ENCODE data around the gene HHAT.

The HHAT gene

DNA sequence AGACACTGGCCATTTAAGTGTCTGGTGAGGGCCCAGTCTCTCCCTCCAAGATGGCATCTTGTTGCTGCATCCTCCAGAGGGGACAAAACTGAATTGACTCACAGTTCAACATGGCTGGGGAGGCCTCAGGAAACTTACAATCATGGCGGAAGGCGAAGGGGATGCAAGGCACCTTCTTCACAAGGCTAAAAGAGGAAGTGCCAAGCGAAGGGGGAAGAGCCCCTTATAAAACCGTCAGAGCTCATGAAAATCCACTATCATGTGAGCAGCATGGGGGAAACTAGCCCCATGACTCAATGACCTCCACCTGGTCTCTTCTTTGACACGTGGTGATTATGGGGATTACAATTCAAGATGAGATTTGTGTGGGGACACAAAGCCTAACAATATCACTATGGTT lies 280.1 kb downstream of the HHAT start:
- TF ChIP-seq GATA1 (IDR thresholded peaks at IDR 0.05; ENCODE audit: low read depth, low read length): no peak
- no peak for TF ChIP-seq POLR2A (IDR thresholded peaks at IDR 0.05; ENCODE audit: low read length)
- no peak for DNase-seq

DNA sequence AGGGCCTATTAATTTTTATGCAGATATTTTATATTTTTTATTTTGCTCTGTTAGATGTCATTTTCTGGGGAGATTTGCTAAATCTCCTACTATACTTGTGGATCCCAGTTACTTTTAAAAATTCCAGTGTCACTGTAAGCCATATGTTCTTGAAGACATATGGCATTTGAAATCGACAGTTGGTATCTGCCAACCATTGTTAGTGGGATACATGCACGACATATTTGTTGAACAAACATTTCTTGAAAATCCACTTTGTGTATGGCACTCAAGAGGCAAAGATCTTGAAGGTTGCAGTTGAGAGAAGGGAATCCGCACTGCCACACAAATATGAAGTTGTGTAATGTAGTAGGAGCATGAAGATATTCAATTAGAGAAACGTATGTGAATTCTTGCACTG lies 287.7 kb downstream of the HHAT start:
- DNase-seq: no peak
- TF ChIP-seq POLR2A (IDR thresholded peaks at IDR 0.05; ENCODE audit: low read length) (no peak), GATA1 (IDR thresholded peaks at IDR 0.05; ENCODE audit: low read depth, low read length) (no peak)

DNA sequence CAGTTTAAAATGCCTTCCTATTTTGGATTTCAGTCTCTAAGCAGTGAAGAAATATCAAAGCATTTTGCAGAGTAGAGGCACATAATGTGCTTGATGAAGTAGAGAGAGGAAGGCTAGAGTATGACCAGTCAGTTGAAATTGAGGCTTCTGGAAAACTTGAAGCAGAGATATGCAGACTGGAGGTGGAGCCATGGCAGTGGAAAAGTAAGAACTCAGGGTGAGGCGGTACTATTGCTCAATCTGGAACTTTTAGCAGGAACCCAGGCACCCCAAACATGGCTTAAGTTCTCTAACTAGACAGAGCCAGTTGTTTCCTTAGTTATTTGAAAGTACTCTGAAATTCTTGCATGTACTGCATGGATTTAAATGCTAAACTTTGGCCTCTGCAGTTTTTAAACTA lies 288.6 kb downstream of the HHAT start:
- DNase-seq: no peak
- TF ChIP-seq POLR2A (IDR thresholded peaks at IDR 0.05; ENCODE audit: low read length) (no peak), GATA1 (IDR thresholded peaks at IDR 0.05; ENCODE audit: low read depth, low read length) (no peak)

DNA sequence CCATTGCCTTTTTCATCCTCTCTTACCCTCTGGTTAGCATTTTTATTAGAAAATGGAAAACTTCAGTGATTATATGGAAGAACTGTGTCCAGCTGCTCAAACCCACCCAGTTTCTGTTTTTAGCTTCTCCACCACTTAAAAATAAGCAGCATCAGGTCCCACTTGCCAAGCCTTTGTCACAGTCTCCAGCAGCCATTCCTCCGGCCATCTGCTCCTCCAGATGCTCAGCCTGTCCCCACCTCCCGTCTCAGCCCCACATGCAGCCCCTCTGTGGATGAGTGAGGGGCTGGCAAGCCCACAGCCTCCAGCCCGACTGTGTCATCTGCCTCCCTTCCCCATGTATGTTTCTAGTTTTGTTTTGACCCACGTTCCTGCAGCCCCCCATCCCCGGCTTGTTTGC lies 289.7 kb downstream of the HHAT start:
- TF ChIP-seq GATA1 (IDR thresholded peaks at IDR 0.05; ENCODE audit: low read depth, low read length) (no peak), POLR2A (IDR thresholded peaks at IDR 0.05; ENCODE audit: low read length) (no peak)
- no peak for DNase-seq

DNA sequence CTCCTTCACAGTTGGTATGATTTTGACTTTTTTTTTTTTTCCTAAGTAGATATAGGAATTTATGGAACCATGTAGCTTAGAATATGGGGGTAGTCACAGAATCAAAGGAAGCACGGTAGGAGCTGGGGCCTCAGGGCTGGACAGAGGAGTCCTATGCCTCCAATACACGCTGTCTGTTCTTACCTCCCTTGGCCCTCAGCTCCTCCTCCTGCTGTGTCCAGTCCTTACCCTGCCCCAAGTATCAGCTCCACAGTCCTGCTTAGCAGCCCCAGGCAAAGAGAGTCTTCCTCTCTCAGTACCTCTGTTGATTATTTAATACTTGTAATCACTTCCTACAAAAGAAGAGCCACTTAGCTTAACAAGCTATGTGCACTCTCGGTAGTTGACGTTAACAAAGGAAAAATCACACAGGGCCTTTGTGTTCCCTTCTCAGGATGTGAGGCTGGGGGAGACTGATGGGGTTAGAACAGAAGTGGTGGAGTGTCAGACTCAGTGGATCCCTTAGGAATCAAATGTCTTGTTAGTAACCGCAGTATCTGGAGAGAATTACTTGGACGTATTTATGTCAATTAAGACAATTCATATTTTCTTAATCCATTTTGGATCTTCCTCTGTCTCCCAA lies 292.3 kb downstream of the HHAT start:
- TF ChIP-seq POLR2A (IDR thresholded peaks at IDR 0.05; ENCODE audit: low read length) (no peak), GATA1 (IDR thresholded peaks at IDR 0.05; ENCODE audit: low read depth, low read length) (no peak)

DNA sequence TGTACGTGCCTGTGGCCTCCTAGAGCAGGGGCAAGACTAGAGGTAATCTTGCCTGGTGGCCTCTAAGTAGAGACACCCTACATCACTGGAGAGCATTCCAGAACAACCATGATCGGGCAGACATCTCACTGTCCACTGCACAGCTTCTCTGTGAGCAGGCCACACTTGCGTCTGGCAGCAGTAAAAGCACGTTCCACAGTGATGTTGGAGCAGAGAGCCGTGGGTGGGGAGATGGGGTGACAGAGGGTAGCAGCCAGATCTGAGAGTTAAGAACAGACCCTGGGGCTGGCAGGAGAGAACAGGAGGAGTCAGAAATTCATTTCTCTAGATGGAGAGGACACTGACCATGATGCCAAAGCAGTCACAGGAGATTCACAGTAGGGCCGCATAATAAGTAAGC lies 293.0 kb downstream of the HHAT start:
- TF ChIP-seq GATA1 (IDR thresholded peaks at IDR 0.05; ENCODE audit: low read depth, low read length) (no peak), POLR2A (IDR thresholded peaks at IDR 0.05; ENCODE audit: low read length) (no peak)

More for the DNA sequence above, 292.3 kb downstream of the HHAT start:
- no peak for DNase-seq

DNA sequence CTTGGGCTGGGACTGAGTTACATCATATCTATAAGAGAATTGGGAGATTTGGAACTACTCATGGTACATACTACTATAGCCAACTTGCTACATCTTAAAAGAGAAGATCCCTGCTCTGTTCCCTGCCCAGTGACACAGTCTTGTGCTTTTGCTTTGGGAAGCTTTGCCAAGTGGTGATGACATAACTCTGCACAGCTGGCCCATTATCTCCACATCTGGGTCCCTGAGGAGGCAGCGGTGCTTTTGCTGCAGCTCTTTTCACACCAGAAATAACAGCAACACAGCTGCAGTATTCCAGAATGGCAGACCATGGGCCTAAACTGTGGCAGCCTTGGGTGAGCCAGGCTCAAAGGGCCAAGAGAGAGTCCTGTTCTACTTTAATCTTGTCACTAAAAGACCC lies 296.0 kb downstream of the HHAT start:
- TF ChIP-seq GATA1 (IDR thresholded peaks at IDR 0.05; ENCODE audit: low read depth, low read length): no peak
- TF ChIP-seq POLR2A (IDR thresholded peaks at IDR 0.05; ENCODE audit: low read length): no peak
- DNase-seq: no peak

More for the DNA sequence above, 293.0 kb downstream of the HHAT start:
- DNase-seq: no peak

DNA sequence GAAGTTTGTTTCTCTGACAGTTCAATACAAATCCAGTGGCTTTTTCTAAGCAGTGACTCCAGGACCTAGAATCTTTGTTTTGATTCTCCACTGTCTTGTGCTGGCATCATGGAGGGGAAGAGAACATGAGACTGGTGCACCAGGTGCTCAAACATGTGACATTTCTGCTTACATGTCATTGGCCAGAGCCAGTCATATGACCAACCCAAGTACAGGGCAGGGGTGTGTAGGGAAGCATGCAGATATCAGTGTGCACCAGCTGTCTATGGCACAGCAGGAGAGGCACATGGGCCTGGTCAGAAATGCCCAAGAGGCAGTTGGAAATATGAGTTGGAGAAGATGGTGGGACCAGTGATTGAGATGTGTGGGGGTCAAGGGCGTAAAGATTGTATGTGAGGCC lies 297.0 kb downstream of the HHAT start:
- DNase-seq: no peak
- no peak for TF ChIP-seq POLR2A (IDR thresholded peaks at IDR 0.05; ENCODE audit: low read length)
- no peak for TF ChIP-seq GATA1 (IDR thresholded peaks at IDR 0.05; ENCODE audit: low read depth, low read length)

DNA sequence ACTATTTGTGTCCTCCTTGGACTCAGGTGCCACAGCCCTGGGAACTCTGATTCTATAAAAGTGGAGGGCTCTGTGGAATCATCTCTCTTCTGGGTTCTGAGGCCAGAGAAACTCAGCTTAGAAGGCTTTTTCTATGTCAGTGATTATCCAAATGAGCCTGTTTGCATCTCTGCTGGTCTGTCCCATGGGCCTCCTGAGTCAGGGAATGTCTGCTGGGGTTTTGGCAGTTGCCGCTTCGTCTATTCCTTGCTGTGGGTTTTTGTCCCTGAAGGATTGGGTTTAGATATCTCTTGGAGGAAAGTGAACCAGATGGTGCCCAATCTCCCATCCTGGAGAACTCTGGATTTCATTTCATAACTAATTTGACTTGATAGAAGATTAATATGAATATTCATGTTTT lies 297.6 kb downstream of the HHAT start:
- TF ChIP-seq GATA1 (IDR thresholded peaks at IDR 0.05; ENCODE audit: low read depth, low read length) (no peak), POLR2A (IDR thresholded peaks at IDR 0.05; ENCODE audit: low read length) (no peak)
- DNase-seq: no peak

DNA sequence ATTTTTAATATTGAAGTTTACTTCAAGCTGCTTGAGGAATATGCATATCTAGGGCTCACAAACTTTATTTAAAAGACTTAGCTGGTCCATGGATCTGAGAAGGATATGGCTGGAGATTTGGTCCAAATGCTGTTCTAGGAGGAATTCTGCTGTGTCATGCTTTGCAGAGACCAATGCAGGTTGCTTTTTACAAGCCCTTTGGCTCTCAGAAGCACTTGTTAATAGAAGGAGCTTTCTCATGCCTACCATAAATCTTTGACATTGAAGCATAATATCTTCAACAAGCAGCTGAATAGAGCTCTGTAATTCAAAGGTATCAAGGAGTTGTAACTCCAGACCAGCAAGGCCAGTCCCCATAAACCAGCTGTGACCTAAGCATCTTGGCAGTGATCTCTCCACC lies 299.1 kb downstream of the HHAT start:
- TF ChIP-seq POLR2A (IDR thresholded peaks at IDR 0.05; ENCODE audit: low read length): no peak
- TF ChIP-seq GATA1 (IDR thresholded peaks at IDR 0.05; ENCODE audit: low read depth, low read length): no peak
- DNase-seq: no peak

DNA sequence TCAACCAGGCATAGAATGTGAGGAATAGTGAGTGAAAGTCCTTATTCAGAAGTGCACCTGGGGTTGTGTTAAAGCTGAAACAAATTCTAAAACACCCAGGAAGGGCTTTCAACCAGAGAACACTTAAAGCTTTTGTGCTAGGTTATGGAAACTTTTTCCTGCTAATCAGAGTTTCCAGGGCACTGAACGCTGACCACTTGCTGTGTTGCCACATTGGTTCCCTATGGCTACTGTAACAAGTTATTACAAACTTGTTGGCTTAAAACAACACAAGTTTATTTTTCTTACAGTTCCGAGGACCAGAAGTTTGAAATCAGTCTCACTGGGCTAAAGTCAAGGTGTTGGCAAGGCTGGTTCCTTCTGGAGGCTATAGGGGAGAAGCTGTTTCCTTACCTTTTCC lies 300.6 kb downstream of the HHAT start:
- no peak for DNase-seq
- no peak for TF ChIP-seq GATA1 (IDR thresholded peaks at IDR 0.05; ENCODE audit: low read depth, low read length)
- TF ChIP-seq POLR2A (IDR thresholded peaks at IDR 0.05; ENCODE audit: low read length): no peak

DNA sequence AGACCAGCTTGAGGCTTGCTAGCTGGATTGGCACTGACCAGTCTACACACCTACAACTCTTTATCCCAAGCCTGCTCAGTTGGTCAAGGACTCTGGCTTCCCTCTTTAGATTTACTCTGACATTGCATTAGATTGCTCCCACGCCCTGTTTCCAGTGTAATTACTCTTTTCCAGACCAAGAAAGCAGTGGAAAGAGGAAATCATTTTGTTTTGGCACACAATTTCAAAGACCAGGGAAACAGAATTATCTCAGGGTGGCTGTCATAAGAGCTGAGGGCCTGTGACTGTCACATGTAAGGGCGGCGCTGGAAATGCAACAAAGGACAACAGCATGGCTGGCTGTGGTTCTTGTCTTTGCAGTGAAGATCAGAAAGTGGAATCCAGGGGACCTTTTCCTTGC lies 302.7 kb downstream of the HHAT start:
- DNase-seq: no peak
- TF ChIP-seq GATA1 (IDR thresholded peaks at IDR 0.05; ENCODE audit: low read depth, low read length) (no peak), POLR2A (IDR thresholded peaks at IDR 0.05; ENCODE audit: low read length) (no peak)

DNA sequence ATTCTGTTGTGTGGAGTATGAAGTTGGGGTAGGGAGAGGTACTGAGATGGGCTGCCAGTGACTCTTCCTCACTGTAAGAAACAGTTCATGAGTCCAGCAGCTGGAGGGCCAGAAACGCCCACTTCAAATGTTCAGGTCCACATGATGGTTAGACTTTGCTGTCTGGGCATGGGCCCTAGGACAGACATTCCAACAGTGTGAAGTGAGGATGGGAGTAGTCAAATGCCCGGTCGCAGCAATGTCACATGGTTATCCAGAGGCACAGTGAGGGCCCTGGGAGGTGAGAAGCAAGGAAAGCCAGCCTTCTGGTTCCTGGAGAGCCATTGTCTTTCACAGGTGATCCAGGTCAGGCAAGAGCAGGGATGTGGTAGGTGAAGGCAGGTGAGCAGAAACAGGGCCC lies 304.4 kb downstream of the HHAT start:
- DNase-seq: no peak
- TF ChIP-seq POLR2A (IDR thresholded peaks at IDR 0.05; ENCODE audit: low read length) (no peak), GATA1 (IDR thresholded peaks at IDR 0.05; ENCODE audit: low read depth, low read length) (no peak)

DNA sequence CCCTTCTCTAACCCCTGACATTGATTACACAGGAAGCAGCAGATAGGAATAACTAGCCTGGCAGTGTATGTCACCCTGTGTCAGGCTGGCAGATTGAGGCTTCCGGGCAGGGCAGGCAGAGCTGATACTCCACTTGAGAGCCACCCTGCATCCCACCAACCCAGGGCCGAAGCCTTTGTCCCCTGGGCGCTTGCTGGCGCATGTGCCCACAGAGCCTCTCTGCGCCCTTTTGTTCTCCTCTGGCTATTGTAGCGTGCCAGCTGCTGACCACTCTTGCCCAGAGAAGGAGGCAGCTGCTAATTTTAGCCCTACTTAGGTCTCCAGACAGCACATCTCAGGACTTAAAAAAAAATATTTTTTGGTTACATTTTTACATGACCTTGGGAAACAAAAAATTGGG lies 304.9 kb downstream of the HHAT start:
- no peak for TF ChIP-seq GATA1 (IDR thresholded peaks at IDR 0.05; ENCODE audit: low read depth, low read length)
- no peak for TF ChIP-seq POLR2A (IDR thresholded peaks at IDR 0.05; ENCODE audit: low read length)
- no peak for DNase-seq

DNA sequence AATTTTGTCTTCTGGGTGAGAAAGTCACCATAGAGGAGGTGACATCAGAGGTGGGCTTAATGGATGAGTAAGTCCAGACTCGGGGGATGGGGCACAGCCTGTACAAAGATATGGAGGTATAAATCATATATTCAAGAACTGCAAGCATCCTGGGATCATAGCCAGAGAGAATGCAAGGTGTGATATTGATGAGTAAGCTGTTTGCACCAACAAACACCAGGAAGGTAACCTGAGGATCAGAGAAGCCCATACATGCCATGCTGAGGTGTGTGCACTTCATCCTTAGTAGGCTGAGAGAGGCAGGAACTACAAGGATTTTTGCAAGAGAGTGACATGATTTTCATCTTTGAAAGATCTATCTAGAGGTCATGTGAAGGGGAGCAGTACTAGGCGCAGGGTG lies 306.4 kb downstream of the HHAT start:
- no peak for DNase-seq
- TF ChIP-seq GATA1 (IDR thresholded peaks at IDR 0.05; ENCODE audit: low read depth, low read length): no peak
- TF ChIP-seq POLR2A (IDR thresholded peaks at IDR 0.05; ENCODE audit: low read length): no peak

DNA sequence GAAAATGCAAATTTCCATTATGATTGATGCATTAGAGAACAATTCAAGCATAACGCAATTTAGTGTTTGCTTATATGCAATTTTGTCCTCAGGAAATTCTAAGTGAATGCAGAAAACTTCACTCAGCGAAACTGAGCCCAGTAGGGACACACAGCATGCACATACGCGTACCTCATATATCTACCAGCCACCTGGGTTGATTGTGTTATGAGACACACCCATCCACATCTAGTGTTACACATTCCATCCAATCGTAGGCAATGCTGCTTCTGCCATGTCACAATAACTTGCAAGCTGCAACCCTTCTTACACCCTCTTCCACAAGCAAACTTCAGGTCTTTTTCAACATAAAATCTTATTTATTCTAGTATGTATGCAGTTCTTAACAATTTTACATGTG lies 312.9 kb downstream of the HHAT start:
- TF ChIP-seq POLR2A (IDR thresholded peaks at IDR 0.05; ENCODE audit: low read length) (no peak), GATA1 (IDR thresholded peaks at IDR 0.05; ENCODE audit: low read depth, low read length) (no peak)
- DNase-seq: no peak
